ENCODE results near the gene SUDS3. TPM values are rescaled to one million over a fixed set of nuclear protein-coding genes. Genes with fewer than 3 reads are reported as not detected.

The SUDS3 gene
- total RNA-seq, 1 donor: 53.5 TPM

- TF ChIP-seq CTCF (IDR thresholded peaks at IDR 0.05; ENCODE audit: insufficient read depth, low read depth, low read length): peak; percentile 9
- DNase-seq (ENCODE audit: low read depth): no peak
- no peak overlapping the region for H3K4me3 ChIP-seq (ENCODE audit: low read depth, low read length)
These were observed 59.8 kb downstream of the SUDS3 start for GRCh38 chr12:118436002-118436730.

GRCh38 chr12:118436986-118437385 lies 60.6 kb downstream of the SUDS3 start:
- no peak overlapping the region for H3K4me3 ChIP-seq (ENCODE audit: low read depth, low read length)
- DNase-seq (ENCODE audit: low read depth): peak; percentile 5
- no peak for TF ChIP-seq CTCF (IDR thresholded peaks at IDR 0.05; ENCODE audit: insufficient read depth, low read depth, low read length)

- no peak overlapping the region for H3K4me3 ChIP-seq (ENCODE audit: low read depth, low read length)
- DNase-seq (ENCODE audit: low read depth): no peak
- no peak for TF ChIP-seq CTCF (IDR thresholded peaks at IDR 0.05; ENCODE audit: insufficient read depth, low read depth, low read length)
These were observed 62.7 kb downstream of the SUDS3 start for GRCh38 chr12:118439068-118439467.

GRCh38 chr12:118446247-118446646 lies 69.9 kb downstream of the SUDS3 start:
- H3K4me3 ChIP-seq (ENCODE audit: low read depth, low read length): no peak overlapping the region
- no peak for DNase-seq (ENCODE audit: low read depth)
- TF ChIP-seq CTCF (IDR thresholded peaks at IDR 0.05; ENCODE audit: insufficient read depth, low read depth, low read length): no peak

GRCh38 chr12:118447181-118447580 lies 70.8 kb downstream of the SUDS3 start:
- no peak for DNase-seq (ENCODE audit: low read depth)
- TF ChIP-seq CTCF (IDR thresholded peaks at IDR 0.05; ENCODE audit: insufficient read depth, low read depth, low read length): no peak
- H3K4me3 ChIP-seq (ENCODE audit: low read depth, low read length): no peak overlapping the region

- no peak for TF ChIP-seq CTCF (IDR thresholded peaks at IDR 0.05; ENCODE audit: insufficient read depth, low read depth, low read length)
- DNase-seq (ENCODE audit: low read depth): no peak
- H3K4me3 ChIP-seq (ENCODE audit: low read depth, low read length): no peak overlapping the region
These were observed 72.0 kb downstream of the SUDS3 start for GRCh38 chr12:118448341-118448740.

- H3K4me3 ChIP-seq (ENCODE audit: low read depth, low read length): no peak overlapping the region
- no peak for TF ChIP-seq CTCF (IDR thresholded peaks at IDR 0.05; ENCODE audit: insufficient read depth, low read depth, low read length)
- DNase-seq (ENCODE audit: low read depth): no peak
These were observed 79.0 kb downstream of the SUDS3 start for GRCh38 chr12:118455327-118455726.

Measured in fibroblast of villous mesenchyme (primary cell).